ENCODE data around the gene HRCT1.
"Not testable (repeated sequence)": the region's sequence is repeated elsewhere in the genome, so short reads cannot be mapped to it uniquely, and the experiment has no call there.

Gene HRCT1

DNA sequence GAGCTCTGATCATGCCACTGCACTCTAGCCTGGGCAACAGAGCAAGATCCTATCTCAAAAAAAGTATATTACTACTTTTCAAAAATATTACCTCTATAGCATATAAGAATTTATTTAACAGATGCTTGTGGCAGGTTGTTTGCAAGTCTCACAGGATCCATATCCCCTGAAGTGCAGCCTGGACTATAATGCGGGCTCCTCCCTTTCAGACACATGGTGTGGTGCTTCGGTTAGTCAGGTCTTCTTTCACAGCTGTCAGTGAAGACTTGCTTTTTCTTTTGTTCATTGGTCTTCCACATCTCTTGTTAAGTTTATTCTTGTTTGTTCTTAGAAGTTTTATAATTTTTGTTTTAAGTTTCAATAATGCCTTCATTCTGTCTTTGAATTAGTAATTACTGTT is 9.4 kb upstream of the HRCT1 start:
- no peak for DNase-seq (ENCODE audit: low read depth, low spot score)

DNA sequence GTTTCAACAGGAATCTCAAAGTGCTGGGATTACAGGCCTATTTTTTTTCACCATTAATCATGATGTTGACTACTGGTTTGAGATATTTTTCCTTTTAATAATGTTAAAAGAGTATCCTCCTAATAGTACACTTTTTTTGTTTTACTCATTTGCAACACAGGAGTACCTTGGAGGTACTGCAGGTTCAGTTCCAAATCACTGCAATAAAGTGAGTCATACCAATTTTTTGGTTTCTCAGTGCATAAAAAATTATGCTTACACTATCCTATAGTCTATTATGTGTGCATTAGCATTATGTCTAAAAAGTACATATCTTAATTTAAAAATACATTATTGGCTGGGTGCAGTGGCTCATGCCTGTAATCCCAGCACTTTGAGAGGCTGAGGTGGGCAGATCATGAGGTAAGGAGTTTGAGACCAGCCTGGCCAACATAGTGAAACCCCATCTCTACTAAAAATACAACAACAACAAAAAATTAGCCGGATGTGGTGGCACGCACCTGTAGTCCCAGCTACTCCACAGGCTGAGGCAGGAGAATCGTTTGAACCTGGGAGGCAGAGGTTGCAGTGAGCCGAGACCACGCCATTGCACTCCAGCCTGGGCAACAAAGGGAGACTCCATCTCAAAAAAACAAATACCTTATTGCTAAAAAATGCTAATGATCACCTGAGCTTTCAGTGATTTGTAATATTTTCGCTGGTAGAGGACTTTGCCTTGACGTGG is 8.5 kb upstream of the HRCT1 start:
- not testable (repeated sequence) for DNase-seq (ENCODE audit: low read depth, low spot score)

DNA sequence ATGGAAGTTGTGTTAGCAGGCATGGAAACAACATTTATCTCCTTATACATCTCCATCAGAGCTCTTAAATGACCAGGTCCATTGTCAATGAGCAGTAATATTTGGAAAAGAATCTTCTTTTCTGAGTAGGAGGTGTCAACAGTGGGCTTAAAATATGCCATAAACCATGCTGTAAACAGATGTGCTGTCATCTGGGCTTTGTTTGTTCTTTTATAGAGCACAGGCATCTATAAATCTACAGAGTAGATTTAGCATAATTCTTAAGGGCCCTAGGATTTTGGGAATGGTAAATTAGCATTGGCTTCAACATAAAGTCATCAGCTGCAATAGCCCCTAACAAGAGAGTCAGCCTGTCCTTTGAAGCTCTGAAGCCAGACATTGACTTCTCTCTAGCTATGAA is 7.7 kb upstream of the HRCT1 start:
- no peak for DNase-seq (ENCODE audit: low read depth, low spot score)

DNA sequence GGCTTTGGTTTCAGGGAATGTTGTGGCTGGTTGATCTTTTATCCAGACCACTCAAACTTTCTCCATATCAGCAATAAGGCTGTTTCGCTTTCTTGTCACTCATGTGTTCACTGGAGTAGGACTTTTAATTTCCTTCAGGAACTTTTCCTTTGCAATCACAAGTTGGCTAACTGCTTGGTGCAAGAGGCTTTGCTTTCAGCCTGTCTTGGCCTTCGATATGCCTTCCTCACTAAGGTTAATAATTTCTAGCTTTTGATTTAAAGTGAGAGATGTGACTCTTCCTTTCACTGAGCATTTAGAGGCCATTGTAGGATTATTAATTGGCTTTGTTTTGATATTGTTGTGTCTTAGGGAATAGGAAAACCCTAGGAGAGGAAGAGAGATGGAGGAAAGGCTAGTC is 7.0 kb upstream of the HRCT1 start:
- DNase-seq (ENCODE audit: low read depth, low spot score), result no peak

DNA sequence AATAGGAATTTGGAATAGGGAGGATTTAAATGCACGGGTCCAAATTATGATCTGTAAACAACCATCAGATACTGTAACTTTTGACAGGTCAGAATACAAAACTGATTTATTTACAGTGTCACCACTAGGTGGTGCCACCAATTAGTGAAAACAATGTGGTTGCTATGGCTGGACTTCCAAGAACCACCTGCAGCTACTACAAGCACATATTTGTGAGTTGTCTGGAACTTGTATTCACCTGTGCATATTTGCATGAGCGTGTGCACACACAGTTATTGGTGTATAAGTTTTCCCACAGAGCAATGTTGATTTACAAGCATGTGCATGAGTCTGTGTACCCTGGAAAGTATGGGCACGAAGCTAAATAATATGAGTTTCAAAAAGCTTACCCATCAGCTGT is 3.0 kb upstream of the HRCT1 start:
- no peak for DNase-seq (ENCODE audit: low read depth, low spot score)

DNA sequence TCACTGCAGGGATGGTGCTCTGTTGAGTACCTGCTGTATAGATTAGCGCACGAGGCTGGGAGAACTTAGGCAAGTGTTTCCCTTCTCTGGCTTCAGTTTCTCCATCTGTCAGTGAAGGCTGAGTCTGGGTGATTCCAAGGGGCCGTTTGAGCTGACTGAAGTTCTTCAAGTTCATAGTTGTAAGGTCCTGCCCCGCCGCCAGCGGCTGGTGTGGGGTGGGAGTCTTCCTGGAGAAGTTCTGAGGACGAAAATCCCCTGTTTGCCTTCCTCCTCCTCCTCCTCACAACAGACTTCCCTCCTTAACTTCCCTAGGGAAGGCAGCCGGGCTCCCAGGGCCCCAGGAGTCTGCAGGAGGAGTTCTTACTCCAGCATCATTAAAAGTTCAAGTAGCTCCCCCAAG is 1.7 kb upstream of the HRCT1 start:
- DNase-seq (ENCODE audit: low read depth, low spot score), result no peak

DNA sequence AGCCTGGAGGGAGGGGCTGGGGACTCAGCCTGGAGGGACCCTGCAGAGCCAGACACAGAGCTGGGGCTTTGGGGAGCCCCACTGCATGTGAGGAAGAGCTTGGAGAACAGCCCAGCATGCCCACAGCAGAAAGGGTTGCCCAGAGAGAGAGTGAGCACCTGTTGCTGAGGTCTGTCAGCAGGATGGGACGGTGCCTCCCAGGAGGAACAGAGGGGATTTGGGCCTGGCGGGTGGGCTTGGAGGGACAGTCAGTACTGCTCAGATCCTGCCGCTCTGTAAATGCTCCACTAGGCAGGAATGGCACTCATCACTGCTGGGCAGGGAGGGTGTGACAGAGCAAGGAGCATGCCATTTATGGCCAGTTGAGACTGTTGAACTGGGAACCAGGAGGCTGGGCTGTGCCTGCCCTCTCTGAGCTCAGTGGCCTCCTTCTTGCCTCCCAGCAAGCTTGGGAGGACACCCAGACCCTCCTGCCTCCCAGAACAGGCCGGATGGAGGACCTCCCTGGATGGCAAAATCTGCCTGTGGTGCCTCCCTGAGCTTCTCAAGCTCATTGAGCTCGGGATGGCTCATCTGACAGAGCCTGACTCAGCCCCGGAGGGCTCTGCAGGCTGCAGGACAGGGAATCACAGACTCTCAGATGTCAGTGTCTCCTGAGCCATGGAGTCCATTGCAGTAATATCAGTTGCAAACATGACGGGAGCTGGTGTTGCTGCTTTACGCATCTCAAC is 786 bp upstream of the HRCT1 start:
- no peak for DNase-seq (ENCODE audit: low read depth, low spot score)

DNA sequence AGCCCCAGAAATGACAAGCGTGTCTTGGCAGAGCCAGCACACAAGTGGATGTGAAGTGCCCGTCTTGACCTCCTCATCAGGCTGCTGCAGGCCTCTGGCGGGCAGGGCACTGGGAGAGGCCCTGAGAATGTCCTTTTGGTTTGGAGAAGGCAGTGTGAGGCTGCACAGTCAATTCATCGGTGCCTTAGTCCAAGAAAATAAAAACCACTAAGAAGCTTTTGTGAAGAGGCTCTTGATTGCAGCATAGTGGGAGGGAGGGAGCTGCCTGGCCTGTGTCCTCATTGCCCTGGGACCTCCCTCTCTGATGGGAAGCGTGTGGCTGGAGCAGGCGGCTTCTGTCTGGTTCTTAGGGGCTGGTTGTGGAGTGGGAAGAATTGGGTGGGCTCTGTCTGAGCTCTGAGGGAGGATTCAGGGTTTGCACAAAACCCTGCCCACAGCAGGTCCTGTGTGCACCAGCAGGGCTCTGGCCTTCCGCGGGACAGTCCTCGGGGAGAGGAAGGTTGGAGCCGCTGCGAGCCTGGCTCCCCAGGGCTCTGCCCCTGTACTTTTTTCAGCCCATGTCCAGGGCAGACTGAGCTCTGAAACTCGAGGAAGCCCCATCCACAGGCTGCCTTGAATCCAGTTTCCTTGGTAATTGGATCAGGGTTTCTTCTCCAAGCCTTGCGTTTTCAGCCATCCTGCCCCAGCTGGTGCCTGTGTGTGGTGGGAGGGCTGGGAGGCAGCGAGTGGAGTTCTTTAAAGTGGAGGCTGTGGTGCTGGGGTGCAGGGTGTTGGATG is 1.1 kb downstream of the HRCT1 start:
- no peak for DNase-seq (ENCODE audit: low read depth, low spot score)

DNA sequence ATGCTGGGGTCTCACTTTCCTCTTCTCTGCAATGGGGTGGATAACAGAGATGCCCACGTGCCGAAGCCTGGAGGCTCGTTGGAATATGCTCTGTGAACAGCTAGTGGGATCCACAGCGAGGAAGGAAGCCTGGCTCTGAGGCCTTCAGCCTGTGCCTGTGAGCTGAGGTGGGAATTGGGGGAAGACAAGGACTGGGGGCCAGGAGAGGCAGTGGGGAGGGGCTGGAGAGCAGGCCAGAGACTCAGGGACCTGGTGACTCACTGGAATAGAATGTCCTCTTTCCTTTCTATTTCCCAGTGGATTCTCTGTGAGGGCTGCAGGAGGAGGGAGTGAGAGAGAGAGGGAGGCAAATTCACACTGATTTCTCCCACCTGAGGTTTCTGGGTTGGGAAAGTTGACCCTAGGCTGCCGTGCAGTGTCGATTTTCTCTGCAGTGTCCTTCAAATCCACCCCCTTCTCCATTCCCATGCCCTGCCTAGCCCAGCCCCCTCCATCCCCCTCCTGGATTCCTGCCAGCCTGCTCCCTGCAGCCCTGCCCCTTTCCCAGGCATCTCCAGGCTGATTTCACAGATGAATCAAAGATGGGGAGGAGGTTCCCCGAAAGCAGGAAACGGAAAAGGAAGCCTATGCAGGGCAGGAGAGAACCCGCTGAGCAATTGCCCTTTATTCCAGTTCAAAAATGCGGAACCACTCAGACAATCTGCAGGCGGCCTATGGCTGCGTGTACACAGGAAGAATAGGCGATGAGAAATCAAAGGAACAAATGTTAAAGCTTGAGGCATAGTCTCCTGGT is 1.9 kb downstream of the HRCT1 start:
- peak; percentile 66 for DNase-seq (ENCODE audit: low read depth, low spot score)

DNA sequence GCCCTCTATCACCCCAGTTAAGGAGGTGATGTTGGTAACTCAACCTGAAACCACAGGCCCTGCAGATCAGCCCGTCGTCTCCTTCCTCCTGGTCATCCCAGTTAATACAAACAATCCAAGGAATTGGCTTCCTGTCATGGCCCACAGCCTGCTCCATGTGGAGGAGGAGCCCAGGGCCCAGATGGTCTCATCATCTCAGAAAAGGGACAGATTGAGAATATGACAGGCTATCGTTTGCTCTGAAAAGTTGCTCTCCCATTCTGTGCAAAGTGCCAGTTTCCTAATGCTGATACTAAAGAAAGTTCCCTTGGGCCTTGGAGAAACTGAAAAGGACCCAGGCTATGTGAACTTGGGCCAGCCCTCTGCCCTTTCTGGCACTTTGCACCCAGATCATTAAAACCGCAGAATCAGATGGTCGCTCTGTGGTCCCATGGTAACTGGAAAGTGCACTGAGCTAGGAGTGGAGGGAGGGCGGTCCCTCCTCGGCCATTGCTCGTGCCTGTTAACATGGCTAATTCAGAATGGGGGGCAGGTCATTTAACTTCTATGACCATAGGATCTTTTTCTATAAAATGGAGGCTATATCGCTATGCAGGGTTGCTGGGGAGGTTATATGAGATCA is 2.6 kb downstream of the HRCT1 start:
- no peak for DNase-seq (ENCODE audit: low read depth, low spot score)

DNA sequence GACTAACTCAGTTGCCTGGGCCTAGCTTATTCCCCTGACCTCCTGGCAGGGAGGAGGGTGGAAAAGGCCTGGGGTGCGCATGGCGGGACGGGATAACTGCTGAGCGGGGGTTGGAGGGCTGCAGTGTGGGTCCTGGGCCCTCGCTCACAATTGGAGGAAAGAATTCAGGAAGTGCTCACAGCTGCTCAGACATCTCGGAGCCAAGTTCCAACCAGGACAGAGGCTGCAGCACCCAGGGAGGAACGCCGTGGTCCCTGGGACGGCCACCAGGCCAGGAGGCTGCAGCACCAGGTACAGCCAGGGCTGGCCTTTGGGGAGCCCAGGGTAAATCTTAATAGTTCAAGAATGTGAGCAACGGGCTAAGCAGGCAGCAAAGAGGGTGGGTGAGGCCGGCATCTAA is 3.3 kb downstream of the HRCT1 start, which contains the start of gene SPAAR:
Gene SPAAR, plus strand, starts transcription at position 217 of the 400 bp plus-strand sequence. CDS start 974 bp downstream, outside the sequence.
- no peak for DNase-seq (ENCODE audit: low read depth, low spot score)

DNA sequence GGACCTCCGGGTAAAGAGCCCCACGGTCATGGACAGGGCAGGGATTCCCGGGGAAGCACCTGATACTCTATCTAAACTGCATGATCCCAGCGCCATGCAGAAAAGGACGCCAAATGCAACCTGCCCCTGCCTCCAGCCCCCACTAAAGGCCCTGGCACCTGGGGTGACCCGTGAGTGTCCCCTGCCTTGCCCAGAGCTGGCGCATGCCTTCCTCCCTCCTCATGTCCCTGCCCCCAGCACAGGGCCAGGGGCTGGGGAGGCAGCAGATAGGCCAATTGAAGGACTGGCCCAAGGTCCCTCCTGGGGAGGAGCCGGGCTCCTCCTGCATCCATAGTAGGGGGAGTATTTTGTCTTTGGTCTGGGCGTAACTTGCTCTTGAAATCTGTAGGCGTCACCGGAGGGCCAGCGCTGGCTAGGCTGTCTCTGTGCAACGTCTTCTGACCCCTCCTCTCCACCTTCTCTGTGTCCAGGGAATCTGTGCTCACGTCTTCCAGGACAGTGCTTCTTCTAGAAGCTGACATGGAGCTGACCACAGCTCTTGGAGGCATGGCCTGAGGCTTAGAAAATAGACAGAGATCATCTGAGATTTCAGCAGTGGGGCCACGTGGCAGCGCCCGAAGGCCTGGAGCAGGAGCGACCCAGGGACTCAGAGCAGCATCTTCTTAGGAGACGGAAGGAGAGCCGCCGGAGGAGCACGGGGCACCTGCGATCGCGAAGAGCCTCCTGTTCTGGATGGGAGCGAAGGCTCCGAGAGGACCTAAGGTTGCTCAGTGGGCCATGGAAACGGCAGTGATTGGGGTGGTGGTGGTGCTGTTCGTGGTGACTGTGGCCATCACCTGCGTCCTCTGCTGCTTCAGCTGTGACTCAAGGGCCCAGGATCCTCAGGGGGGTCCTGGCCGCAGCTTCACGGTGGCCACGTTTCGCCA is 3.9 kb downstream of the HRCT1 start:
- no peak for DNase-seq (ENCODE audit: low read depth, low spot score)

DNA sequence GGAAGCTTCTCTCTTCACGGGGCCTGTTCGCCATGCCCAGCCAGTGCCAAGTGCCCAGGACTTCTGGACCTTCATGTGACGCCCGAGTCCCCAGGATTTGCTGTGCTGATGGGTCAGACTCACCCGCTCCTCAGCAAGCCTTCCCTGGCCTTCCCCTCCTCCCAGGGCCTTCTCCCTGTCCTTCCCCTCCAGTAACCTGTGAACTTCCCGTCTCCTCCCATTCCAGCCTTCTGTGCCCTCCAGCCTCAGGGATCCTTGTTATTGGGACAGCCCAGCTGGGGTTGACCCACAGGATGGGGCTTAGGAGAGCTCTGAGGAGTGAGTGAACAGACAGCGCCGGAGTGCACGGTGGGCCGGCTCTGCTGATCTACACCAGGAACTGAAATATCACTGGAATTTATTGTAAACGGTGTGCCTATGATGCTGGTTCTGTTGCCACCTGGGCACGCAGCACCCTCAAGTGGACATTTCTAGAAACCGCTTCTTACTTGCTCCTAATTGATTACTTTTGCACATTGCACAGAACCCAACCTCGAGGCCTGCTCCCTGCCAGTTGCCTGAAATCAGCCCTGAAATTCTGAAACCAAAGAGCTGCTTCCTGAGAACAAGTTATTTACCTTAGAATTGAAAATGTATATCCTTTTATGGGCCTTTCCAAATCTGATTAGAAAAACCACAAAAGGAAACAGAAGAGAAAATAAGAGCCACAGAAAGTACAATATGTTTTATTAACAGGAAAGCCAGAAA is 4.8 kb downstream of the HRCT1 start:
- DNase-seq (ENCODE audit: low read depth, low spot score), result no peak

DNA sequence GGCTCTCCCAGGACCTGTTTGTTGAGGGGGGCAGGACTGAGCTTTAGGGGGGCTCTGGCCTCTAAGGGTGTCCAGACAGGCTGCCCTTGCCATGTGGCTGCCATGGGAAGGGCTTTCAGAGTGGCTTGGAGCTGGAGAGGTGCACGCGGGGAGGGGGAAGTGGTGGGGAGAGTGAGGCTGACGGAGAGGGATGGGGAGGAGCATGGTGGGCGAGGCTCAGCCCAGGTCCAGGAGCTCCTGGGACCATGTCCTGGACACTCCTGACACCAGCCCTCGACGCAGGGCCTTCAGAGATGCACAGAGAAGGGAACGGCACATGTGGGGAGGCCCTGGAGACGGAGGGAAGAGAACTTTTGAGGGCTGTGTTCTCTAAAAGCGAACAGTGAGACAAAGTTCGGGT is 5.7 kb downstream of the HRCT1 start:
- no peak for DNase-seq (ENCODE audit: low read depth, low spot score)

DNA sequence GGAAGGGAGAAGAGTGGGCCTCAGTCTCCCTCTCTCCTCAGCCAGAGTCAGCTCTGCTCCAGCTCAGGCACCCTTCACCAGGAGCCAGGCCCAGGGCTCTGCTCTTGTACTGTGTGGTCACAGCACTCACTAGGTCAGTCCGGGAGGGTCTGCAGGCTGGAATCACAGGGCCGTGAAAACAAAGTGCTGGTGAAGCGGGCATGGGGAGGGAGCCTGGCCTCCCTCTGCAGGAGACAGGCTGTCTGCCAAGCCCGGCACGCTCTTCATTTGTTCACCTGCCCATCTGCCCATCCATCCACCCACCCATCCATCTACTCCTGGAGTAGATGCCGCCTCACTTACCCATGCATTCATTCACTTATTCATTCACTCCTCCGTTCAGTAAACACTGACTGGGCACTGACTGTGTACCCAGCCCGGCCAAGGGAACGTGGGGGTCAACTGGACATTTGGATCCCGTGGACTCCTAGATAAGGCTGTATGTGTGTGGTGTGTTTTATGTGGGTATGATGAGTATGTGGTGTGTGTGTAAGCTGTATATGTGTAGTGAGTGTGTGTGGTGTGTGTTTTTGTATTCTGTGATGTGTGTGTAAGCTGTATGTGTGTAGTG is 6.9 kb downstream of the HRCT1 start:
- DNase-seq (ENCODE audit: low read depth, low spot score), result no peak

DNA sequence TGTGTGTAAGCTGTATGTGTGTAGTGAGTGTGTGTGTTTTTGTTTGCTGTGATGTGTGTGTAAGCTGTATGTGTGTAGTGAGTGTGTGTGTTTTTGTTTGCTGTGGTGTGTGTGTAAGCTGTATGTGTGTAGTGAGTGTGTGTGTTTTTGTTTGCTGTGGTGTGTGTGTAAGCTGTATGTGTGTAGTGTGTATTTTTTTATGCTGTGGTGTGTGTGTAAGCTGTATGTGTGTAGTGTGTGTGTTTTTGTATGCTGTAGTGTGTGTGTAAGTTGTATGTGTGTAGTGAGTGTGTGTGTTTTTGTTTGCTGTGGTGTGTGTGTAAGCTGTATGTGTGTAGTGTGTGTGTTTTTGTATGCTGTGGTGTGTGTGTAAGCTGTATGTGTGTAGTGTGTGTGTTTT is 7.4 kb downstream of the HRCT1 start:
- not testable (repeated sequence) for DNase-seq (ENCODE audit: low read depth, low spot score)

DNA sequence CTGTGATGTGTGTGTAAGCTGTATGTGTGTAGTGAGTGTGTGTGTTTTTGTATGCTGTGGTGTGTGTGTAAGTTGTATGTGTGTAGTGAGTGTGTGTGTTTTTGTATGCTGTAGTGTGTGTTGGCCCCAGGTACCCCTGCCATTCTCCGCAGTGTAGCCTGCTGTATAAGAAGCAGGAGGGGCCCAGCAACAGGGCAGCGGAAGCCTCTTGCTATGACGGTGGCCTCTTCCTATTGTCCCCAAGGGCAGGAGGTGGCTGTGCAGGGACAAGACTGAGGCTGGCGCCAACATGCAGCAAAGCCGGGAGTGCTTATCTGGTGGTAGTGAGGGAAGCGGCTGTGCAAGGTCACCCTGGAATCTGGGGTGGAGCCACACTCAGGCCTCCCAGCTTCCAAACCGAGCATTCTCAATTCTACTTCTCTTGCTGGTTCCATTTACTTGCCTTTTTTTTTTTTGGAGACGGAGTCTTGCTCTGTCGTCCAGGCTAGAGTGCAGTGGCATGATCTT is 8.4 kb downstream of the HRCT1 start:
- no peak for DNase-seq (ENCODE audit: low read depth, low spot score)

DNA sequence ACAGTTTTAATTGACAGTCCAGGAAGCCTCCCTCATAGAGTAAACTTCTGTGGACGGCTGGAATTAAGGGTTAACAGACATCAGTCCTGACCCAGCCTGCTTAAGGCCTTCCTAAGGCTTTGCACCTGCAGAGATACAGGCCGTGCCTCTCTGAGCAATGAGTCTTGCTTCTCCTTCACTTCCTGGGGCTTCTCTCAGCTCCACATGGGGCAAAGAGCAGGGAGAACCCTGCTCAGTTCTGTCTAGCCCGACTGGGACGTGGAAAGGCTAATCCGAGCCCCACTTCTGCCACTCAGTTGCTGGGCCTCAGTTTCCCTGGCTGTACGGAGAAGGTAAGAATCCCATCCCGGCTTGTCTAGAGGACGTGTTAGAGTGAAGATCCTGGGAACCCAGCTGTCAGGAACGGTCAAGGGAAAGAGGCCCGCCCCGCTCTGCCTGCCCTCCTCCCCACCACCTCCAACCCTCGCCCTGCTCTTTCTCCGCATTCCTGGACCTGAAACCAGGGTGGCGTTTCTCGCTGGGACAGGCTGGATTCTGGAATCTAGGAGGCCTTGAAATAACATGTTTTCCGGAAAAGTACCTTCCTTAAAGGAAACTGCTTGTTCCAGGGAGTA is 9.8 kb downstream of the HRCT1 start:
- no peak for DNase-seq (ENCODE audit: low read depth, low spot score)
